Thyroid gland (tissue), 4 donors: ENCODE results near the gene TBC1D4. TPM values are rescaled to one million over a fixed set of nuclear protein-coding genes. Genes with fewer than 3 reads are reported as not detected.

Experiments
- DNase-seq, 2 donors: peaks; one replicate each; pipeline ENCODE4 v3.0.0-alpha.2; 2019
- H3K27ac ChIP-seq, 3 donors: fragments of 200-600 bp; sonication (generic); 1 replicate in 2 of 3; 2 replicates in 1 of 3; pipeline ENCODE4 v1.5.1; 2016 to 2019; ENCODE audit warnings: mild to moderate bottlenecking in 1 of 3, moderate library complexity in 1 of 3
- H3K27me3 ChIP-seq: fragments of 200-600 bp; sonication (generic); one replicate; pipeline ENCODE4 v1.5.1; 2019
- H3K36me3 ChIP-seq, 2 donors: fragments of 200-600 bp; sonication (generic); one replicate each; pipeline ENCODE4 v1.5.1; 2016 to 2019
- H3K4me1 ChIP-seq, 2 donors: fragments of 200-600 bp; sonication (generic); one replicate each; pipeline ENCODE4 v1.5.1; 2017 to 2019
- H3K4me3 ChIP-seq, 3 donors: fragments of 200-600 bp; sonication (generic); replicated peaks in 1 of 3; 1 replicate in 2 of 3; 2 replicates in 1 of 3; pipeline ENCODE4 v1.5.1; 2016; ENCODE audit warnings: mild to moderate bottlenecking in 1 of 3
- H3K9me3 ChIP-seq: fragments of 200-600 bp; sonication (generic); one replicate; pipeline ENCODE4 v1.5.1; 2017
- CTCF ChIP-seq, 6 experiments: fragments of 200-600 bp in 3 of 6; fragments of 450-650 bp in 3 of 6; sonication (generic) in 3 of 6; IDR thresholded peaks; one replicate each; pipeline ENCODE4 v1.5.1; 2016 to 2019; ENCODE audit warnings: antibody characterized with exemption in 6 of 6, mild to moderate bottlenecking in 2 of 6, inconsistent platforms in 1 of 6, moderate library complexity in 1 of 6
- POLR2A ChIP-seq, 2 donors: fragments of 450-650 bp; IDR thresholded peaks; one replicate each; pipeline ENCODE4 v1.6.1; 2017; ENCODE audit warnings: antibody characterized with exemption in 2 of 2, mild to moderate bottlenecking in 2 of 2, moderate library complexity in 1 of 2
- WGBS, 2 donors: methylation state at CpG; one replicate each; pipeline ENCODE4 v1.1.5; 2017; 5-methylcytosine and 5-hydroxymethylcytosine counted together
- intact Hi-C: fragments of 100-400 bp; cut with DNase I; formaldehyde crosslinking; loops from one replicate; pipeline ENCODE4 v1.15.1; 2023
- total RNA-seq, 4 donors: library from RNA; depleted of rRNA; stranded (reverse); fragments of >200 nt; gene quantifications; one replicate each; pipeline ENCODE4 v1.2.3, GENCODE V29; 2016

TBC1D4 gene
- total RNA-seq, 4 donors from 2014 or later, result 42.5 to 72.6 (median 70.6) TPM

DNA sequence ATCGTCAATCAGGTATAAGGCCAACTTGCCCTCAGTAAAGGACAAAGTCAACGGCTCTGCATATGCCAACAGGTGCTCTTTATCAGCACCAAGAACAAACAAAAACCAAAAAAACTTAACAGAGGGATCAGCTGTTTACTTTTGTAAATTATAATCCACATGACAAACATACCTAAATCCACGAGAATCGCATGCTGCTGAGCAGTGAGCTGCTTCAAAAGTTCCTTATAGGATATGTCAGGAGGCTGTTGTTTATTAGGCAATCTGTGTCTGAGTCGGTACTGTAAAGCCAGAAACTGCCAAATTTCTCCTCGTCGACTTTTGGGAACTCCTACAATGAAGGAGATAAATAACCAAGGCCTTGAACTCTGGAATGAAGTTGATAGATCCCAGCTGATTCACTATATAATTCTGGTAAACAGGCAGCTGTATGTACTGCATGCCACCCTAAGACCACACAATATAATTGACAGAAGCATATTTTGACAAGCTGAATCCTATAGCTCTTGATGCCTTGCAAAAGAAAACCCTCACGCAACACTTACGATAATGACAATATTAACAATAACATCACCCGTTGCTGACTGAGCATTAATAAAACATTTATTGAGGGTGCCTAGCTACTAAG lies 179.8 kb downstream of the TBC1D4 start:
- no peak overlapping the region for H3K4me3 ChIP-seq
- DNase-seq, result no peak
- 71 to 75% methylated on average over 10 of the region's 10 CpGs for WGBS, 2 donors
- TF ChIP-seq POLR2A (IDR thresholded peaks at IDR 0.05) (no peak), CTCF (IDR thresholded peaks at IDR 0.05) (no peak)
- no peak overlapping the region for H3K27ac ChIP-seq
- H3K36me3 ChIP-seq, result peaks cover 4 to 5% of the 10 kb centered on the region in 2 donors
- H3K9me3 ChIP-seq, result no peaks in the 10 kb centered on the region
- intact Hi-C loops, result no loop called here
- no peaks in the 10 kb centered on the region for H3K4me1 ChIP-seq
- H3K27me3 ChIP-seq, result no peaks in the 10 kb centered on the region

- no peak overlapping the region for H3K4me3 ChIP-seq
- H3K4me1 ChIP-seq, result no peaks in the 10 kb centered on the region
- TF ChIP-seq CTCF (IDR thresholded peaks at IDR 0.05), result no peak
- TF ChIP-seq POLR2A (IDR thresholded peaks at IDR 0.05), result no peak
- intact Hi-C loops, result no loop called here
- no peaks in the 10 kb centered on the region for H3K9me3 ChIP-seq
- 83 to 93% methylated on average over 4 of the region's 4 CpGs for WGBS, 2 donors
- H3K27ac ChIP-seq, result no peak overlapping the region
- DNase-seq, result no peak
- peaks cover 4 to 5% of the 10 kb centered on the region in 2 donors for H3K36me3 ChIP-seq
- no peaks in the 10 kb centered on the region for H3K27me3 ChIP-seq
Observed at GRCh38 chr13:75299913-75300862, 181.8 kb downstream of the TBC1D4 start.

GRCh38 chr13:75299246-75299645 lies 182.7 kb downstream of the TBC1D4 start:
- TF ChIP-seq POLR2A (IDR thresholded peaks at IDR 0.05) (no peak), CTCF (IDR thresholded peaks at IDR 0.05) (no peak)
- Histone ChIP-seq H3K36me3 (peaks cover 4 to 5% of the 10 kb centered on the region in 2 donors), H3K4me1 (no peaks in the 10 kb centered on the region), H3K27me3 (no peaks in the 10 kb centered on the region), H3K27ac (no peak overlapping the region), H3K4me3 (no peak overlapping the region), H3K9me3 (no peaks in the 10 kb centered on the region)
- 77 to 79% methylated on average over 5 of the region's 5 CpGs for WGBS, 2 donors
- intact Hi-C loops, result no loop called here
- no peak for DNase-seq

DNA sequence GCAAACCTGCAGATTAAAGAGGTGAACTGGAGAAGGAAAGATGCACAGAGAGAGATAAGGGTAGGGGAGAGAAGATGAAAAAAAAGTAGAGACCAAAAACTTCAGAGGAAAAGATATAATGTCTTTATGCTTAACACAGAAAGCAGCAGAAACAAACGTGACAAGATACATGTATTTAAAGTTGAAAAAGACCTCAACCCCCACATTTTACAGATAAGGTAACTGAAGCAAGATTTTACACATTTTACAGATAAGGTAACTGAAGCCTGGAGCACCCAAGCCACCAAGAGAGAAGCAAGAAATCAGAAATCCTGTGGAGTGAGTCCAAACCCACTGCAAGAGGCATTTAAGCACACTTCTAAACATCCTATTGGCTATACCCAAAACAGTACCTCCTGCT lies 185.3 kb downstream of the TBC1D4 start:
- Histone ChIP-seq H3K27me3 (no peaks in the 10 kb centered on the region), H3K4me3 (no peak overlapping the region), H3K36me3 (peaks cover 4 to 5% of the 10 kb centered on the region in 2 donors), H3K27ac (no peak overlapping the region), H3K4me1 (no peaks in the 10 kb centered on the region), H3K9me3 (no peaks in the 10 kb centered on the region)
- no peak for DNase-seq
- intact Hi-C loops, result no loop called here
- WGBS, 2 donors, result 81 to 83% methylated on average over 1 of the region's 1 CpG
- TF ChIP-seq CTCF (IDR thresholded peaks at IDR 0.05) (no peak), POLR2A (IDR thresholded peaks at IDR 0.05) (no peak)

DNA sequence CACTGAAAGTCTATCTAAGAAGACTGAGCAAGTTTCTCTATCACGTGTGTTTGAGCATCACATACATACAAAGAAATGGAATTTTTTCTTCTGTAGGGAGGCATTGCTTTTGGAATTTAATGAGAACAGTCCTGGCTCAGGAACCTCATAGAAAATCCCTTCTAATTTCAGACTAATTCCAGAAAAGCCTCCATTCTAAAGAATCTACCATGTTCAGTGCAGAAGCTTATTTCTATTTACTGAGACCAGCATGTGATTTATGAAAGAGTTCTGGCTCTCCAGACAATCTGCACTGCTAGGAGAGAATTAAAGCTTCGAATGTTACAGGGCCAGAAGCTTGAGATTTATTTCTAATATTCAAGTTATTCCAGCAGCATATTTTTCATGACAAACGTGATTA lies 186.8 kb downstream of the TBC1D4 start:
- intact Hi-C loops, result no loop called here
- H3K9me3 ChIP-seq, result no peaks in the 10 kb centered on the region
- peaks cover 4 to 5% of the 10 kb centered on the region in 2 donors for H3K36me3 ChIP-seq
- no peak overlapping the region for H3K27ac ChIP-seq
- no peaks in the 10 kb centered on the region for H3K27me3 ChIP-seq
- 79 to 87% methylated on average over 3 of the region's 3 CpGs for WGBS, 2 donors
- H3K4me1 ChIP-seq, result no peaks in the 10 kb centered on the region
- no peak for DNase-seq
- TF ChIP-seq CTCF (IDR thresholded peaks at IDR 0.05) (no peak), POLR2A (IDR thresholded peaks at IDR 0.05) (no peak)
- H3K4me3 ChIP-seq, result no peak overlapping the region
